HepG2 (cell line): Measurements from ENCODE around the gene CDH13. TPM values are rescaled to one million over a fixed set of nuclear protein-coding genes. Genes with fewer than 3 reads are reported as not detected.

ENCODE experiments used
- ATAC-seq: fragments of 200-7000 bp; cut with Tn5 transposase; 3 replicates; pipeline ENCODE4 v1.9.1; 2020; ENCODE audit warnings: mild to moderate bottlenecking, moderate library complexity
- BruUV-seq: library from RNA; stranded (reverse); fragments of 400-500 nt; replicated peaks from 2 replicates; lab custom pipeline; 2021; lab: Mats Ljungman, UMichigan
- CTCF ChIA-PET: fragments of 300-600 bp; formaldehyde crosslinking; extraction: SDS; loops from one replicate; lab custom pipeline; 2021; ENCODE audit warnings: low total read pairs, inconsistent platforms, low intra/inter-chr PET ratio; lab: Yijun Ruan, JAX
- POLR2A ChIA-PET: fragments of 350-600 bp; sonication (Branson Sonifier 250); formaldehyde crosslinking; loops from one replicate; lab custom pipeline; 2020; ENCODE audit warnings: antibody characterized with exemption, inconsistent platforms; lab: Yijun Ruan, JAX
- DNase-seq: peaks from one replicate; pipeline ENCODE4 v3.0.0-alpha.2; 2015; ENCODE audit warnings: low spot score
- FAIRE-seq: peaks from 3 replicates; lab custom pipeline; 2011; peaks lifted over from hg19 to GRCh38; lab: Jason Lieb, UNC
- H2AFZ ChIP-seq: one replicate; pipeline ENCODE4 v1.6.1; 2011; ENCODE audit warnings: low read length, inconsistent platforms
- H3K27ac ChIP-seq: fragments of 300-600 bp; 3 replicates; pipeline ENCODE4 v1.8.0; 2011; ENCODE audit warnings: mixed run types, mild to moderate bottlenecking, mixed read lengths, low read length, inconsistent platforms; ENCODE audit not compliant: insufficient read depth; ENCODE audit errors: extremely low read length
- H3K27me3 ChIP-seq, 2 experiments: fragments of 200-600 bp in 1 of 2; 2 replicates in 1 of 2; 3 replicates in 1 of 2; pipeline versions ENCODE4 v1.6.0 to v1.8.0; 2011; ENCODE audit warnings: low read length in 2 of 2, mild to moderate bottlenecking in 2 of 2, moderate library complexity in 2 of 2, inconsistent platforms in 1 of 2; ENCODE audit not compliant: insufficient read depth in 2 of 2, control insufficient read depth in 1 of 2
- H3K36me3 ChIP-seq, 2 experiments: fragments of 200-600 bp in 1 of 2; replicated peaks in 1 of 2; 2 replicates in 1 of 2; 3 replicates in 1 of 2; pipeline versions ENCODE4 v1.5.1 to v1.8.0; 2011; ENCODE audit warnings: low read length in 2 of 2, inconsistent platforms in 1 of 2; ENCODE audit not compliant: insufficient read depth in 2 of 2, control insufficient read depth in 1 of 2
- H3K4me1 ChIP-seq: 2 replicates; pipeline ENCODE4 v1.5.1; 2012; ENCODE audit warnings: low read length, inconsistent platforms; ENCODE audit not compliant: insufficient read depth
- H3K4me2 ChIP-seq: 2 replicates; pipeline ENCODE4 v1.6.0; 2011; ENCODE audit warnings: low read depth, low read length, inconsistent platforms
- H3K4me3 ChIP-seq, 3 experiments: fragments of 200-600 bp in 1 of 3; sonication (generic), shearing (Covaris generic) in 1 of 3; replicated peaks in 1 of 3; 2 replicates each; pipeline ENCODE4 v1.5.1; 2011 to 2016; ENCODE audit warnings: low read length in 3 of 3, inconsistent platforms in 2 of 3, low read depth in 2 of 3, mild to moderate bottlenecking in 2 of 3, control low read depth in 1 of 3, mixed read lengths in 1 of 3; ENCODE audit not compliant: insufficient read depth in 1 of 3
- H3K79me2 ChIP-seq: one replicate; pipeline ENCODE4 v1.6.1; 2011; ENCODE audit warnings: low read length, inconsistent platforms; ENCODE audit not compliant: insufficient read depth
- H3K9ac ChIP-seq: 2 replicates; pipeline ENCODE4 v1.6.0; 2011; ENCODE audit warnings: mild to moderate bottlenecking, low read depth, low read length, inconsistent platforms; ENCODE audit not compliant: insufficient read depth
- H3K9me3 ChIP-seq: 2 replicates; pipeline ENCODE4 v1.5.1; 2012; ENCODE audit warnings: mild to moderate bottlenecking, low read length
- H4K20me1 ChIP-seq: 2 replicates; pipeline ENCODE4 v1.6.0; 2011; ENCODE audit warnings: inconsistent platforms, mild to moderate bottlenecking, low read length, moderate library complexity; ENCODE audit not compliant: insufficient read depth
- ARID3A ChIP-seq: IDR thresholded peaks from 2 replicates; pipeline ENCODE4 v1.6.1; 2012; ENCODE audit warnings: low read depth, low read length, improper control_type of control experiment
- ATF1 ChIP-seq: IDR thresholded peaks from 2 replicates; pipeline ENCODE4 v1.6.1; 2016; ENCODE audit warnings: mild to moderate bottlenecking, control low read depth
- CEBPZ ChIP-seq: IDR thresholded peaks from 2 replicates; pipeline ENCODE4 v1.6.1; 2012; ENCODE audit warnings: low read length, improper control_type of control experiment
- HDAC6 ChIP-seq: fragments of 200-600 bp; sonication (generic); IDR thresholded peaks from 2 replicates; pipeline ENCODE4 v1.7.0; 2017; ENCODE audit warnings: mild to moderate bottlenecking, antibody characterized with exemption, low read length, low read depth
- IRF9 ChIP-seq: sonication (generic); formaldehyde crosslinking; IDR thresholded peaks from 2 replicates; pipeline ENCODE4 v1.8.0; 2022; ENCODE audit warnings: missing genetic modification reagents, mild to moderate bottlenecking, borderline replicate concordance
- IRX3 ChIP-seq: sonication (generic); formaldehyde crosslinking; IDR thresholded peaks from 2 replicates; pipeline ENCODE4 v1.8.1; 2023; ENCODE audit warnings: mild to moderate bottlenecking, low read depth, missing genetic modification reagents, borderline replicate concordance
- KDM6A ChIP-seq: IDR thresholded peaks from 2 replicates; pipeline ENCODE4 v1.6.1; 2016; ENCODE audit warnings: low read depth
- MZF1 ChIP-seq: sonication (generic); formaldehyde crosslinking; IDR thresholded peaks from 2 replicates; pipeline ENCODE4 v1.8.1; 2023; ENCODE audit warnings: mild to moderate bottlenecking, missing genetic modification reagents, borderline replicate concordance
- PRPF4 ChIP-seq: fragments of 200-400 bp; formaldehyde crosslinking; IDR thresholded peaks from 2 replicates; pipeline ENCODE4 v1.6.1; 2016; ENCODE audit warnings: low read length, low read depth; ENCODE audit not compliant: poor library complexity, severe bottlenecking
- REPIN1 ChIP-seq: sonication (generic); formaldehyde crosslinking; IDR thresholded peaks from 2 replicates; pipeline ENCODE4 v1.8.0; 2022; ENCODE audit warnings: missing genetic modification reagents, low read depth, mild to moderate bottlenecking, borderline replicate concordance
- SYNCRIP ChIP-seq: fragments of 200-400 bp; formaldehyde crosslinking; IDR thresholded peaks from 2 replicates; pipeline ENCODE4 v1.6.1; 2018; ENCODE audit warnings: mild to moderate bottlenecking, low read depth, low read length; ENCODE audit not compliant: insufficient read depth
- TRAFD1 ChIP-seq: sonication (generic); formaldehyde crosslinking; IDR thresholded peaks from 2 replicates; pipeline ENCODE4 v1.5.1; 2020; ENCODE audit warnings: missing genetic modification reagents, mild to moderate bottlenecking, borderline replicate concordance
- XBP1 ChIP-seq: sonication (generic); formaldehyde crosslinking; IDR thresholded peaks from 2 replicates; pipeline ENCODE4 v1.5.0; 2020; ENCODE audit warnings: missing genetic modification reagents
- ZBTB42 ChIP-seq: sonication (generic); formaldehyde crosslinking; IDR thresholded peaks from 2 replicates; pipeline ENCODE4 v1.5.0; 2020; ENCODE audit warnings: mild to moderate bottlenecking, missing genetic modification reagents
- ZFP36L1 ChIP-seq: sonication (generic); formaldehyde crosslinking; IDR thresholded peaks from 2 replicates; pipeline ENCODE4 v1.8.0; 2022; ENCODE audit warnings: mild to moderate bottlenecking, missing genetic modification reagents, moderate library complexity
- ZNF441 ChIP-seq: sonication (generic); formaldehyde crosslinking; IDR thresholded peaks from 2 replicates; pipeline ENCODE4 v1.7.0; 2021; ENCODE audit warnings: missing genetic modification reagents, borderline replicate concordance
- ZNF549 ChIP-seq: sonication (generic); formaldehyde crosslinking; IDR thresholded peaks from 2 replicates; pipeline ENCODE4 v1.5.0; 2020; ENCODE audit warnings: missing genetic modification reagents
- ZNF660 ChIP-seq: sonication (generic); formaldehyde crosslinking; IDR thresholded peaks from 2 replicates; pipeline ENCODE4 v1.5.1; 2020; ENCODE audit warnings: mild to moderate bottlenecking, low read depth, missing genetic modification reagents, borderline replicate concordance
- WGBS: methylation state at CpG from one replicate; pipeline ENCODE4 v1.1.6; 2017; ENCODE audit warnings: low lambda C conversion rate; 5-methylcytosine and 5-hydroxymethylcytosine counted together
- in situ Hi-C: cut with HindIII; loops from 2 replicates; pipeline ENCODE4 v1.10.0; 2017; ENCODE audit warnings: low pct_unique_long_range_greater_than_20kb; ENCODE audit not compliant: extremely low pct_ligation_motif_present
- intact Hi-C: fragments of 100-400 bp; cut with micrococcal nuclease; formaldehyde crosslinking; loops from one replicate; pipeline ENCODE4 v1.10.0; 2022; ENCODE audit not compliant: unreplicated experiment
- polyA plus RNA-seq, 8 experiments: library from polyadenylated mRNA; depleted of rRNA in 3 of 8; stranded (reverse) in 7 of 8; unstranded in 1 of 8; fragments of >200 nt; fragmentation: Illumina TruSeq in 4 of 8; extraction: Trizol in 4 of 8; gene quantifications; 2 replicates each; pipeline versions ENCODE4 v1.2.1 to v1.2.3, GENCODE V29; 2011 to 2016; ENCODE audit warnings: low read depth in 4 of 8, missing spikeins in 1 of 8, mixed read lengths in 1 of 8; ENCODE audit not compliant: insufficient read depth in 1 of 8
- total RNA-seq, 5 experiments: library from RNA; depleted of rRNA; stranded (reverse); fragments of >200 nt; fragmentation: Illumina TruSeq; extraction: Trizol; gene quantifications; 2 replicates each; pipeline ENCODE4 v1.2.3, GENCODE V29; 2016; ENCODE audit warnings: low read depth in 1 of 5

Gene CDH13
- total and polyA plus RNA-seq, 2 of the 13 experiments (the other 11 are each of a cell fraction or from before 2014, with no cell fraction given): not detected

GRCh38 chr16:83660282-83660681 lies 1033.5 kb downstream of the CDH13 start:
- H3K79me2 ChIP-seq: no peaks in the 10 kb centered on the region
- ChIA-PET CTCF (no interaction called here), POLR2A (no interaction called here)
- no peak overlapping the region for H2AFZ ChIP-seq
- no peak for ATAC-seq
- no peaks in the 10 kb centered on the region for H3K4me1 ChIP-seq
- TF ChIP-seq CEBPZ (no peak), IRF9 (no peak), KDM6A (CRISPR knock-in tag) (no peak), ARID3A (no peak), TRAFD1 (CRISPR knock-in tag) (no peak), ZFP36L1 (CRISPR knock-in tag) (no peak), IRX3 (CRISPR knock-in tag) (no peak), ZBTB42 (CRISPR knock-in tag) (no peak), HDAC6 (no peak), ZNF660 (no peak), MZF1 (CRISPR knock-in tag) (no peak), ATF1 (CRISPR knock-in tag) (no peak), SYNCRIP (no peak), ZNF549 (CRISPR knock-in tag) (no peak), XBP1 (CRISPR knock-in tag) (no peak), ZNF441 (CRISPR knock-in tag) (no peak), PRPF4 (no peak), REPIN1 (no peak)
- no peak overlapping the region for H3K27ac ChIP-seq
- WGBS: 13% methylated on average over 4 of the region's 4 CpGs
- no peak for DNase-seq
- no peak overlapping the region for H3K4me2 ChIP-seq
- no TSS peak for BruUV-seq
- H3K9me3 ChIP-seq: peaks cover 9% of the 10 kb centered on the region
- H4K20me1 ChIP-seq: no peaks in the 10 kb centered on the region
- no peak overlapping the region for H3K9ac ChIP-seq
- H3K4me3 ChIP-seq: no peak overlapping the region
- no peaks in the 10 kb centered on the region for H3K27me3 ChIP-seq
- in situ Hi-C loops: no loop called here
- FAIRE-seq: no peak
- intact Hi-C loops: loop anchor here (5.0 kb wide), 1 partner anchor 537 kb away; no protein-coding TSS in a partner anchor
- no peaks in the 10 kb centered on the region for H3K36me3 ChIP-seq
